Hepatocyte (in vitro differentiated cells): Measurements from ENCODE around the gene ZGPAT. TPM values are rescaled to one million over a fixed set of nuclear protein-coding genes. Genes with fewer than 3 reads are reported as not detected.
A peak's percentile ranks its signal among the peaks of the same experiment; 100 is the strongest.

Source experiments
- DNase-seq: peaks from one replicate; pipeline ENCODE4 v3.0.0-alpha.2; 2016; ENCODE audit warnings: low spot score
- H2AFZ ChIP-seq: fragments of 200-600 bp; sonication (generic); 2 replicates; pipeline ENCODE4 v1.6.0; 2016; ENCODE audit warnings: antibody characterized with exemption, mild to moderate bottlenecking
- H3K27ac ChIP-seq: fragments of 200-600 bp; sonication (generic); 2 replicates; pipeline ENCODE4 v1.5.1; 2016; ENCODE audit warnings: mild to moderate bottlenecking
- H3K27me3 ChIP-seq: fragments of 200-600 bp; sonication (generic); 2 replicates; pipeline ENCODE4 v1.6.1; 2016
- H3K36me3 ChIP-seq: fragments of 200-600 bp; sonication (generic); replicated peaks from 2 replicates; pipeline ENCODE4 v1.5.1; 2016; ENCODE audit warnings: low read depth; ENCODE audit not compliant: insufficient read depth
- H3K4me1 ChIP-seq: fragments of 200-600 bp; sonication (generic); 2 replicates; pipeline ENCODE4 v1.5.1; 2016; ENCODE audit warnings: mild to moderate bottlenecking, moderate library complexity; ENCODE audit not compliant: insufficient read depth
- H3K4me2 ChIP-seq: fragments of 200-600 bp; sonication (generic); 2 replicates; pipeline ENCODE4 v1.6.0; 2016
- H3K4me3 ChIP-seq: fragments of 200-600 bp; sonication (generic); 2 replicates; pipeline ENCODE4 v1.5.1; 2016; ENCODE audit warnings: mild to moderate bottlenecking
- H3K79me2 ChIP-seq: fragments of 200-600 bp; sonication (generic); 2 replicates; pipeline ENCODE4 v1.6.0; 2017; ENCODE audit warnings: mild to moderate bottlenecking
- H3K9me2 ChIP-seq: fragments of 200-600 bp; sonication (generic); replicated peaks from 2 replicates; pipeline ENCODE4 v1.6.0; 2017; ENCODE audit warnings: mild to moderate bottlenecking; ENCODE audit not compliant: insufficient read depth
- H3K9me3 ChIP-seq: fragments of 200-600 bp; sonication (generic); 2 replicates; pipeline ENCODE4 v1.5.1; 2016; ENCODE audit warnings: low read depth, mild to moderate bottlenecking
- H4K20me1 ChIP-seq: fragments of 200-600 bp; sonication (generic); 2 replicates; pipeline ENCODE4 v1.6.0; 2016; ENCODE audit warnings: mild to moderate bottlenecking; ENCODE audit not compliant: insufficient read depth, poor library complexity, severe bottlenecking
- EZH2 ChIP-seq: fragments of 200-600 bp; sonication (generic); IDR thresholded peaks from 2 replicates; pipeline ENCODE4 v1.6.1; 2016; ENCODE audit warnings: antibody characterized with exemption, mild to moderate bottlenecking, borderline replicate concordance
- EZH2phosphoT487 ChIP-seq: fragments of 200-600 bp; sonication (generic); IDR thresholded peaks from one replicate; pipeline ENCODE4 v1.6.1; 2018; ENCODE audit warnings: antibody characterized with exemption, mild to moderate bottlenecking, low read depth, moderate library complexity; ENCODE audit not compliant: unreplicated experiment, severe bottlenecking
- WGBS: methylation state at CpG from one replicate; pipeline ENCODE4 v1.1.6; 2016; ENCODE audit warnings: low lambda C conversion rate; ENCODE audit errors: missing lambda C conversion rate; 5-methylcytosine and 5-hydroxymethylcytosine counted together
- polyA plus RNA-seq: library from polyadenylated mRNA; unstranded; fragments of >200 nt; fragmentation: Nextera tagmentation; extraction: Ambion mirVana; gene quantifications from 2 replicates; pipeline ENCODE4 v1.2.1, GENCODE V29; 2016
- total RNA-seq: library from RNA; depleted of rRNA; stranded (reverse); fragments of >200 nt; gene quantifications from 2 replicates; pipeline ENCODE4 v1.2.3, GENCODE V29; 2014
- TF ChIP-seq, protein P1 (sequence below): fragments of 200-600 bp; sonication (generic); IDR thresholded peaks from 2 replicates; pipeline ENCODE4 v1.5.1; 2016; ENCODE audit warnings: antibody characterized with exemption, mild to moderate bottlenecking; ENCODE audit not compliant: poor library complexity

The ZGPAT gene
- total and polyA plus RNA-seq, 2 experiments from 2014 or later: 18.6 to 41.7 TPM

DNA sequence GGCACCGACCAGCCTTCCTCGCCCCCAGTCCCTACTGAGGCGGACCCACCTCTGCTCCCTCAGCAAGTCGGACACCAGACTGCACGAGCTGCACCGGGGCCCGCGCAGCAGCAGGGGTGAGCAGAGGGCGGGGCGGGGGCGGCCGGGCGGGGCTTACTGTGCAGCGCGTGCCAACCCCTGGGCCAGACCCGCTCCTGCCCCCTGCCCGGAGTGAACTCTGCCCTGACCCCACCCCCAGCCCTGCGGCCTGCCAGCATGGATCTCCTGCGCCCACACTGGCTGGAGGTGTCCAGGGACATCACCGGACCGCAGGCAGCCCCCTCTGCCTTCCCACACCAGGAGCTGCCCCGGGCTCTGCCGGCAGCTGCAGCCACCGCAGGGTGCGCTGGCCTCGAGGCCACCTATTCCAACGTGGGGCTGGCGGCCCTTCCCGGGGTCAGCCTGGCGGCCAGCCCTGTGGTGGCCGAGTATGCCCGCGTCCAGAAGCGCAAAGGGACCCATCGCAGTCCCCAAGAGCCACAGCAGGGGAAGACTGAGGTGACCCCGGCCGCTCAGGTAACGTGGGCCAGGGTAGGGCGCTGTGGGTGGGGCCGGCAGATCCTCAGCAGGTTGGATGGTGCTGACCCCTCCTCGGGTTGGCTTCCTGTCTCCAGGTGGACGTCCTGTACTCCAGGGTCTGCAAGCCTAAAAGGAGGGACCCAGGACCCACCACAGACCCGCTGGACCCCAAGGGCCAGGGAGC is 30.3 kb downstream of the ZGPAT start:
- H3K27ac ChIP-seq: peak overlapping the region; percentile 90
- H2AFZ ChIP-seq: no peak overlapping the region
- WGBS: 33% methylated on average over 23 of the region's 43 CpGs
- H4K20me1 ChIP-seq: no peaks in the 10 kb centered on the region
- H3K4me2 ChIP-seq: peak overlapping the region; percentile 99
- H3K4me3 ChIP-seq: no peak overlapping the region
- H3K9me2 ChIP-seq: no peaks in the 10 kb centered on the region
- no peaks in the 10 kb centered on the region for H3K36me3 ChIP-seq
- H3K9me3 ChIP-seq: no peaks in the 10 kb centered on the region
- H3K27me3 ChIP-seq: no peaks in the 10 kb centered on the region
- peak; percentile 63 for DNase-seq
- TF ChIP-seq, protein P1, sequence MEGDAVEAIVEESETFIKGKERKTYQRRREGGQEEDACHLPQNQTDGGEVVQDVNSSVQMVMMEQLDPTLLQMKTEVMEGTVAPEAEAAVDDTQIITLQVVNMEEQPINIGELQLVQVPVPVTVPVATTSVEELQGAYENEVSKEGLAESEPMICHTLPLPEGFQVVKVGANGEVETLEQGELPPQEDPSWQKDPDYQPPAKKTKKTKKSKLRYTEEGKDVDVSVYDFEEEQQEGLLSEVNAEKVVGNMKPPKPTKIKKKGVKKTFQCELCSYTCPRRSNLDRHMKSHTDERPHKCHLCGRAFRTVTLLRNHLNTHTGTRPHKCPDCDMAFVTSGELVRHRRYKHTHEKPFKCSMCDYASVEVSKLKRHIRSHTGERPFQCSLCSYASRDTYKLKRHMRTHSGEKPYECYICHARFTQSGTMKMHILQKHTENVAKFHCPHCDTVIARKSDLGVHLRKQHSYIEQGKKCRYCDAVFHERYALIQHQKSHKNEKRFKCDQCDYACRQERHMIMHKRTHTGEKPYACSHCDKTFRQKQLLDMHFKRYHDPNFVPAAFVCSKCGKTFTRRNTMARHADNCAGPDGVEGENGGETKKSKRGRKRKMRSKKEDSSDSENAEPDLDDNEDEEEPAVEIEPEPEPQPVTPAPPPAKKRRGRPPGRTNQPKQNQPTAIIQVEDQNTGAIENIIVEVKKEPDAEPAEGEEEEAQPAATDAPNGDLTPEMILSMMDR: no peak
- TF ChIP-seq EZH2 (no peak), EZH2phosphoT487 (no peak)
- H3K79me2 ChIP-seq: peaks cover 6% of the 10 kb centered on the region
- peaks cover 31% of the 10 kb centered on the region for H3K4me1 ChIP-seq

DNA sequence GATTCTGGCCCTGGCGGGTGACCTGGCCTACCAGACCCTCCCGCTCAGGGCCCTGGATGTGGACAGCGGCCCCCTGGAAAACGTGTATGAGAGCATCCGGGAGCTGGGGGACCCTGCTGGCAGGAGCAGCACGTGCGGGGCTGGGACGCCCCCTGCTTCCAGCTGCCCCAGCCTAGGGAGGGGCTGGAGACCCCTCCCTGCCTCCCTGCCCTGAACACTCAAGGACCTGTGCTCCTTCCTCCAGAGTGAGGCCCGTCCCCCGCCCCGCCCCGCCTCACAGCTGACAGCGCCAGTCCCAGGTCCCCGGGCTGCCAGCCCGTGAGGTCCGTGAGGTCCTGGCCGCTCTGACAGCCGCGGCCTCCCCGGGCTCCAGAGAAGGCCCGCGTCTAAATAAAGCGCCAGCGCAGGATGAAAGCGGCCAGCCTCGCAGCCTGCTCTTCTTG is 30.9 kb downstream of the ZGPAT start:
- Histone ChIP-seq H3K27ac (peak overlapping the region; percentile 90), H2AFZ (peak overlapping the region; percentile 60), H3K4me2 (peak overlapping the region; percentile 99), H4K20me1 (no peaks in the 10 kb centered on the region), H3K4me3 (peak overlapping the region; percentile 64), H3K79me2 (peaks cover 6% of the 10 kb centered on the region), H3K9me2 (no peaks in the 10 kb centered on the region), H3K4me1 (peaks cover 31% of the 10 kb centered on the region), H3K27me3 (no peaks in the 10 kb centered on the region), H3K36me3 (no peaks in the 10 kb centered on the region), H3K9me3 (no peaks in the 10 kb centered on the region)
- peak; percentile 81 for DNase-seq
- WGBS: 27% methylated on average over 18 of the region's 26 CpGs
- TF ChIP-seq EZH2phosphoT487 (no peak), EZH2 (no peak)
- TF ChIP-seq, protein P1: no peak

DNA sequence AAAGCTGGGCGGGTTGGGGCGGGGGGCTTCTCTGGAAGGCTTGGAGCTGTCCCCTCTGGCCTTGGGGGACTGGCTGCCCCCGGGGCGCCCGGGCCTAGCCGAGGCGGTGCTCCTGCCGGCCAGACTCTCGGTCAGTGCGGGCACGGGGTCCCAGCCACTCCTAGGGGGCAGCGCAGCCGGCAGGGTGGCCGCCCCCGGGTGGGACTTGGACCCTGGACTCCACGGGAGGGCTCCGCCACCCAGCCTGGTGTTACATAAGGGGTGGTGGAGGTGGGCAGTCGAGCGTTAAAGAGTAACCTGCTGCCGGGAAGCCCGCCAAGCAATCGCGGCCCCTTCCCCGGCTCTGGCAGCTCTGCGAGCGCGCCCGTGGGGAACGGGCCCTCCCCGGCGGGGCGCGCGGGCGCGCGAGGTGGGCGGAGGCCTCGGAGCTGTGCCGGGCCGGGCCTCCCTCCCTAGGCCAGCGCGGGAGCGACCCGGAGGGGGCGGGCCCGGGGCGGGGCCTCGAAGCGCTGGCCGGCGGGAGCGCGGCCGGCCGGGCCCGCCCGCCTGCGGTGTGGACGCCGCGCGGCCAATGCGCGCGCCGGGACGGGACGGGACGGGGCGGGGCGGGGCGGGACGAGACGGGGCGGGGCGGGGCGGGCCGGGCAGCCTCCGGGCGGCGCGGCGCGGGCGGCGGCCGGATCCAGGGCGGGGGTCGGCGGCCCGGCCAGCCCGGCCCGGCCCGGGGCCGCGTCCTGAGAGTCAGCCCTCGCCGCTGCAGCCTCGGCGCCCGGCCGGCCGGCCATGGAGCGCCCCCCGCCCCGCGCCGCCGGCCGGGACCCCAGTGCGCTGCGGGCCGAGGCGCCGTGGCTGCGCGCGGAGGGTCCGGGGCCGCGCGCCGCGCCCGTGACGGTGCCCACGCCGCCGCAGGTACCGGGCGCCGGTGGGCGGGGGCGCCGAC is 31.6 kb downstream of the ZGPAT start, which contains the start of gene SLC2A4RG:
Gene SLC2A4RG, plus strand, starts transcription at position 647 of the 940 bp plus-strand sequence. Its CDS starts 137 bp downstream, at position 784.
- no peaks in the 10 kb centered on the region for H3K9me3 ChIP-seq
- no peaks in the 10 kb centered on the region for H4K20me1 ChIP-seq
- H3K4me3 ChIP-seq: peak within 1 kb of the TSS; percentile 64
- no peaks in the 10 kb centered on the region for H3K27me3 ChIP-seq
- no peaks in the 10 kb centered on the region for H3K9me2 ChIP-seq
- no peaks in the 10 kb centered on the region for H3K36me3 ChIP-seq
- H3K4me2 ChIP-seq: peak within 1 kb of the TSS; percentile 99
- H3K4me1 ChIP-seq: peaks cover 31% of the 10 kb centered on the region
- DNase-seq: peak; percentile 96
- H2AFZ ChIP-seq: peak within 1 kb of the TSS; percentile 76
- WGBS: 1% methylated on average over 15 of the region's 136 CpGs
- peaks cover 6% of the 10 kb centered on the region for H3K79me2 ChIP-seq
- peak within 1 kb of the TSS; percentile 98 for H3K27ac ChIP-seq
- TF ChIP-seq EZH2 (no peak), EZH2phosphoT487 (no peak)
- TF ChIP-seq, protein P1: no peak
